H9 (cell line): Measurements from ENCODE around the gene AIG1. TPM values are rescaled to one million over a fixed set of nuclear protein-coding genes. Genes with fewer than 3 reads are reported as not detected.

Experiments
- DNase-seq: peaks from one replicate; pipeline ENCODE4 v3.0.0-alpha.2; 2017
- H2AFZ ChIP-seq: one replicate; pipeline ENCODE4 v1.6.1; 2013; ENCODE audit warnings: mild to moderate bottlenecking, low read length, control low read depth, moderate library complexity
- H2AK5ac ChIP-seq: 2 replicates; pipeline ENCODE4 v1.6.1; 2013; ENCODE audit warnings: low read length, control low read depth, mixed read lengths; ENCODE audit not compliant: insufficient read length
- H2BK120ac ChIP-seq: one replicate; pipeline ENCODE4 v1.6.1; 2013; ENCODE audit warnings: low read depth, mild to moderate bottlenecking, low read length, control low read depth, inconsistent platforms; ENCODE audit not compliant: poor library complexity, severe bottlenecking
- H2BK12ac ChIP-seq: 2 replicates; pipeline ENCODE4 v1.6.1; 2013; ENCODE audit warnings: low read length, control low read depth, mixed read lengths, low read depth; ENCODE audit not compliant: insufficient read length
- H2BK15ac ChIP-seq: 2 replicates; pipeline ENCODE4 v1.6.1; 2013; ENCODE audit warnings: low read depth, low read length, control low read depth
- H2BK20ac ChIP-seq: one replicate; pipeline ENCODE4 v1.6.1; 2013; ENCODE audit warnings: low read depth, mild to moderate bottlenecking, low read length, control low read depth, inconsistent platforms; ENCODE audit not compliant: poor library complexity, severe bottlenecking
- H2BK5ac ChIP-seq: 2 replicates; pipeline ENCODE4 v1.6.1; 2013; ENCODE audit warnings: low read length, control low read depth, mixed read lengths; ENCODE audit not compliant: insufficient read length
- H3K14ac ChIP-seq: 2 replicates; pipeline ENCODE4 v1.6.1; 2013; ENCODE audit warnings: low read length, control low read depth; ENCODE audit not compliant: insufficient read depth
- H3K18ac ChIP-seq: 2 replicates; pipeline ENCODE4 v1.6.1; 2013; ENCODE audit warnings: low read depth, mild to moderate bottlenecking, mixed read lengths, low read length, control low read depth; ENCODE audit not compliant: insufficient read length
- H3K23ac ChIP-seq: 2 replicates; pipeline ENCODE4 v1.6.1; 2013; ENCODE audit warnings: low read length, control low read depth, mixed read lengths, low read depth; ENCODE audit not compliant: insufficient read length
- H3K23me2 ChIP-seq: 2 replicates; pipeline ENCODE4 v1.6.1; 2013; ENCODE audit warnings: low read depth, mild to moderate bottlenecking, mixed read lengths, low read length, control low read depth; ENCODE audit not compliant: insufficient read length, poor library complexity, severe bottlenecking
- H3K27ac ChIP-seq: 2 replicates; pipeline ENCODE4 v1.5.1; 2013; ENCODE audit warnings: low read length, control low read depth, mixed read lengths, low read depth; ENCODE audit not compliant: insufficient read length
- H3K27me3 ChIP-seq: 2 replicates; pipeline ENCODE4 v1.6.1; 2013; ENCODE audit warnings: low read length, control low read depth, inconsistent platforms; ENCODE audit not compliant: insufficient read depth
- H3K4ac ChIP-seq: 2 replicates; pipeline ENCODE4 v1.6.1; 2013; ENCODE audit warnings: low read depth, mild to moderate bottlenecking, control low read depth, inconsistent platforms, low read length, moderate library complexity
- H3K4me1 ChIP-seq: 2 replicates; pipeline ENCODE4 v1.6.1; 2013; ENCODE audit warnings: low read length, control low read depth, inconsistent platforms; ENCODE audit not compliant: insufficient read depth
- H3K4me2 ChIP-seq: 2 replicates; pipeline ENCODE4 v1.6.1; 2013; ENCODE audit warnings: low read length, control low read depth, mixed read lengths; ENCODE audit not compliant: insufficient read length, insufficient read depth
- H3K56ac ChIP-seq: 2 replicates; pipeline ENCODE4 v1.6.1; 2013; ENCODE audit warnings: low read depth, mild to moderate bottlenecking, mixed read lengths, low read length, control low read depth; ENCODE audit not compliant: insufficient read length
- H3K79me1 ChIP-seq: 2 replicates; pipeline ENCODE4 v1.6.1; 2013; ENCODE audit warnings: low read depth, mild to moderate bottlenecking, moderate library complexity, low read length, control low read depth, inconsistent platforms; ENCODE audit not compliant: insufficient read depth, poor library complexity, severe bottlenecking
- H3K79me2 ChIP-seq: 2 replicates; pipeline ENCODE4 v1.6.1; 2013; ENCODE audit warnings: low read length, control low read depth, inconsistent platforms; ENCODE audit not compliant: insufficient read depth
- H3K9ac ChIP-seq: 2 replicates; pipeline ENCODE4 v1.6.1; 2013; ENCODE audit warnings: low read length, control low read depth, mixed read lengths; ENCODE audit not compliant: insufficient read length; ENCODE audit errors: extremely low read depth
- H3K9me3 ChIP-seq: one replicate; pipeline ENCODE4 v1.6.1; 2013; ENCODE audit warnings: low read depth, low read length, inconsistent platforms; ENCODE audit not compliant: control insufficient read depth
- H3T11ph ChIP-seq: one replicate; pipeline ENCODE4 v1.6.1; 2013; ENCODE audit warnings: mild to moderate bottlenecking, low read length, control low read depth, inconsistent platforms
- H4K20me1 ChIP-seq: one replicate; pipeline ENCODE4 v1.6.1; 2013; ENCODE audit not compliant: control insufficient read depth, insufficient read length, insufficient read depth
- H4K5ac ChIP-seq: 2 replicates; pipeline ENCODE4 v1.6.1; 2013; ENCODE audit warnings: low read depth, mild to moderate bottlenecking, mixed read lengths, low read length, control low read depth; ENCODE audit not compliant: insufficient read length
- H4K8ac ChIP-seq: replicated peaks from 2 replicates; pipeline ENCODE4 v1.6.1; 2013; ENCODE audit warnings: low read length, control low read depth, mixed read lengths, low read depth; ENCODE audit not compliant: insufficient read length
- H4K91ac ChIP-seq: 2 replicates; pipeline ENCODE4 v1.6.1; 2013; ENCODE audit warnings: low read depth, mild to moderate bottlenecking, moderate library complexity, mixed read lengths, low read length, control low read depth; ENCODE audit not compliant: insufficient read length
- H3K27ac Mint-ChIP-seq, 3 experiments: 2 replicates in 2 of 3; 3 replicates in 1 of 3; pipeline ENCODE4 v1.8.0; 2020 to 2021; ENCODE audit warnings: mixed read lengths in 3 of 3, mild to moderate bottlenecking in 1 of 3, moderate library complexity in 1 of 3
- H3K27me3 Mint-ChIP-seq: 2 replicates; pipeline ENCODE4 v1.8.0; 2021; ENCODE audit warnings: low read depth, mild to moderate bottlenecking, moderate library complexity, mixed read lengths
- H3K36me3 Mint-ChIP-seq, 3 experiments: 2 replicates in 2 of 3; 3 replicates in 1 of 3; pipeline ENCODE4 v1.8.0; 2020 to 2021; ENCODE audit warnings: low read depth in 3 of 3, mixed read lengths in 3 of 3; ENCODE audit not compliant: insufficient read depth in 1 of 3
- H3K4me1 Mint-ChIP-seq, 2 experiments: 2 replicates each; pipeline ENCODE4 v1.8.0; 2020; ENCODE audit warnings: mixed read lengths in 2 of 2
- H3K4me3 Mint-ChIP-seq, 2 experiments: 2 replicates in 1 of 2; 3 replicates in 1 of 2; pipeline ENCODE4 v1.8.0; 2020 to 2021; ENCODE audit warnings: mild to moderate bottlenecking in 2 of 2, mixed read lengths in 2 of 2, moderate library complexity in 1 of 2
- H3K9me3 Mint-ChIP-seq, 2 experiments: 2 replicates in 1 of 2; 3 replicates in 1 of 2; pipeline ENCODE4 v1.8.0; 2020; ENCODE audit warnings: mild to moderate bottlenecking in 2 of 2, mixed read lengths in 2 of 2, moderate library complexity in 1 of 2
- total RNA-seq: library from RNA; stranded (reverse); gene quantifications from 2 replicates; pipeline ENCODE4 v1.2.1, GENCODE V29; 2021
- TF ChIP-seq, protein P1 (sequence below): fragments of 200-600 bp; sonication (generic); conservative IDR thresholded peaks from 3 replicates; pipeline ENCODE4 v1.8.0; 2021; ENCODE audit warnings: antibody characterized with exemption, mild to moderate bottlenecking

Gene AIG1
- total RNA-seq, 1 experiment from 2014 or later: 44.6 TPM

GRCh38 chr6:143174516-143174915 lies 113.8 kb downstream of the AIG1 start:
- Histone ChIP-seq H3K79me1 (no peaks in the 10 kb centered on the region), H4K5ac (no peak overlapping the region), H2BK15ac (no peak overlapping the region), H2AK5ac (no peak overlapping the region), H3K27me3 (no peaks in the 10 kb centered on the region), H3K18ac (no peak overlapping the region), H3K14ac (no peak overlapping the region), H2BK12ac (no peak overlapping the region), H4K8ac (no peak overlapping the region), H4K20me1 (no peaks in the 10 kb centered on the region), H2BK20ac (no peak overlapping the region), H4K91ac (no peak overlapping the region), H2AFZ (no peak overlapping the region), H3K4ac (no peak overlapping the region), H3T11ph (no peak overlapping the region), H3K23ac (no peak overlapping the region), H2BK120ac (no peak overlapping the region), H3K27ac (no peak overlapping the region), H3K9ac (no peak overlapping the region), H3K79me2 (no peaks in the 10 kb centered on the region; the same call in 1 of the 2 replicates), H2BK5ac (no peak overlapping the region), H3K9me3 (no peaks in the 10 kb centered on the region), H3K23me2 (no peaks in the 10 kb centered on the region), H3K4me2 (no peak overlapping the region), H3K4me1 (no peaks in the 10 kb centered on the region), H3K56ac (no peak overlapping the region)
- Mint-ChIP-seq H3K27ac (no peak overlapping the region), H3K36me3 (peaks cover 23 to 65% (median 52%) of the 10 kb centered on the region in 3 experiments), H3K27me3 (no peaks in the 10 kb centered on the region), H3K9me3 (peaks cover 15 to 18% of the 10 kb centered on the region in 2 experiments), H3K4me3 (no peak overlapping the region), H3K4me1 (peaks cover 0 to 8% of the 10 kb centered on the region in 2 experiments; a peak in 1 of 4 replicates)
- no peak for DNase-seq
- TF ChIP-seq, protein P1, sequence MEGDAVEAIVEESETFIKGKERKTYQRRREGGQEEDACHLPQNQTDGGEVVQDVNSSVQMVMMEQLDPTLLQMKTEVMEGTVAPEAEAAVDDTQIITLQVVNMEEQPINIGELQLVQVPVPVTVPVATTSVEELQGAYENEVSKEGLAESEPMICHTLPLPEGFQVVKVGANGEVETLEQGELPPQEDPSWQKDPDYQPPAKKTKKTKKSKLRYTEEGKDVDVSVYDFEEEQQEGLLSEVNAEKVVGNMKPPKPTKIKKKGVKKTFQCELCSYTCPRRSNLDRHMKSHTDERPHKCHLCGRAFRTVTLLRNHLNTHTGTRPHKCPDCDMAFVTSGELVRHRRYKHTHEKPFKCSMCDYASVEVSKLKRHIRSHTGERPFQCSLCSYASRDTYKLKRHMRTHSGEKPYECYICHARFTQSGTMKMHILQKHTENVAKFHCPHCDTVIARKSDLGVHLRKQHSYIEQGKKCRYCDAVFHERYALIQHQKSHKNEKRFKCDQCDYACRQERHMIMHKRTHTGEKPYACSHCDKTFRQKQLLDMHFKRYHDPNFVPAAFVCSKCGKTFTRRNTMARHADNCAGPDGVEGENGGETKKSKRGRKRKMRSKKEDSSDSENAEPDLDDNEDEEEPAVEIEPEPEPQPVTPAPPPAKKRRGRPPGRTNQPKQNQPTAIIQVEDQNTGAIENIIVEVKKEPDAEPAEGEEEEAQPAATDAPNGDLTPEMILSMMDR: no peak
